CD4-positive, alpha-beta T cell treated with Interleukin-10 for 1 hour (primary cell): Measurements from ENCODE around the gene ASPHD2.
"Not testable (repeated sequence)": the region's sequence is repeated elsewhere in the genome, so short reads cannot be mapped to it uniquely, and the experiment has no call there.

Source experiments
- DNase-seq: peaks from one replicate; pipeline ENCODE4 v3.0.0-alpha.2; 2020

The ASPHD2 gene, protein sequence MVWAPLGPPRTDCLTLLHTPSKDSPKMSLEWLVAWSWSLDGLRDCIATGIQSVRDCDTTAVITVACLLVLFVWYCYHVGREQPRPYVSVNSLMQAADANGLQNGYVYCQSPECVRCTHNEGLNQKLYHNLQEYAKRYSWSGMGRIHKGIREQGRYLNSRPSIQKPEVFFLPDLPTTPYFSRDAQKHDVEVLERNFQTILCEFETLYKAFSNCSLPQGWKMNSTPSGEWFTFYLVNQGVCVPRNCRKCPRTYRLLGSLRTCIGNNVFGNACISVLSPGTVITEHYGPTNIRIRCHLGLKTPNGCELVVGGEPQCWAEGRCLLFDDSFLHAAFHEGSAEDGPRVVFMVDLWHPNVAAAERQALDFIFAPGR

GRCh38 chr22:26428515-26429457 is at the start of gene ASPHD2:
ASPHD2 (plus strand) TSS chr22:26429260; CDS start chr22:26433616, 4,356 bp downstream.
- DNase-seq, result peak; percentile 86

DNA sequence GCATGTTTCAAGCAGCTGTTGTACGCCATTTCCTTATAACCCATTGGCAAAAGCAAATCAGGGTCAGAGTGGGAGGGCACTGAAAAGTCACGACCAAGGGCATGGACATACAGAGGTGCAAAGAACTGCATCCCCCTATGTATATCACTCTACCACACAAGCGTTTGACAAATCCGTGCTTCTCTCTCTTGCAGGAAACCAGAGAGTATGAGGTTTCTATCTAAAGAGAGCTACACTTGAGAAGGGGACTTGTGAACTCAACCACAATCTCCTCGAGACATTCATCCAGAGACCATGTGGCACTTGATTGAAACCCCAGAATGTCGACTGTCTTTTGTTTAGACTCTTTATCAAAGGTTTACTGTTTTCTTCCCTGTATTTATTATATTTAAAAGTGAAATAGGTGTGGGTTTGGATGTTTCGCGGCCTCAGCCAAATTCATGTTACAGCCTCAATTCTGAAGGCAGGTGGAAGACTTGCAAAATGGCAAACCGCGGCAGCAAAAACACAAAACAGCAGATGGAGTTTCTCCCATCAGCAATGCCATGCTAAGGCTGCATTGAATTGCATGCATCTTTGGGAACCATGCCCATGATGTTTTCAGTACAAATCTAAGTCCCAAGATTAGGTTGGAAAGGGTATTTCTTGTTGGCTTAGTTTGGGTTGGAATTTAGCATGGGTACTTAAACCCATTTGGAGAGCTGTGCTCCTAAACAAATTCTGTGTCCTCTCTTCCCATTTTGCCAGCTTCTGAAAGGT is 48.8 kb upstream of the ASPHD2 start:
- DNase-seq, result no peak

DNA sequence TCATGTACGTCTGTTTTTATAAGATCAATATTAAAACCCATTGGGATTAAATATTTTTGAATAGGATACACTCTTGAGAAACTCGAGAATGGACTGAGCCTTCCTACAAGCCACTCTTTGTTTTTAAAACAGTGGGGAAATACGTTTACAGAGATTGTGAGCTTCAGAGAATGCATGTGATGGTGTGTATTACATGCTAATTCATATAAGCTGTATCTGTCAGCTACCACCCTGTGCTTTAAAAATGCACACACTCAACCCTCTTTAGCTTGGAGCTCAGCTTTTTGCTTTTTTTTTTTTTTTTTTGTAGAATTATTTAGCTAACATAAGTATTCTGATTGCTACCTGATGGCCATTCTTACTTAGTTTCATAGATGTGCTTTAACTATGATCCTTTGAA is 46.3 kb upstream of the ASPHD2 start:
- no peak for DNase-seq

- no peak for DNase-seq
Measured at GRCh38 chr22:26383968-26384556, 45.0 kb upstream of the ASPHD2 start.

GRCh38 chr22:26385164-26385563 is 43.9 kb upstream of the ASPHD2 start:
- DNase-seq, result no peak

- no peak for DNase-seq
Measured at GRCh38 chr22:26389125-26389524, 39.9 kb upstream of the ASPHD2 start.

DNA sequence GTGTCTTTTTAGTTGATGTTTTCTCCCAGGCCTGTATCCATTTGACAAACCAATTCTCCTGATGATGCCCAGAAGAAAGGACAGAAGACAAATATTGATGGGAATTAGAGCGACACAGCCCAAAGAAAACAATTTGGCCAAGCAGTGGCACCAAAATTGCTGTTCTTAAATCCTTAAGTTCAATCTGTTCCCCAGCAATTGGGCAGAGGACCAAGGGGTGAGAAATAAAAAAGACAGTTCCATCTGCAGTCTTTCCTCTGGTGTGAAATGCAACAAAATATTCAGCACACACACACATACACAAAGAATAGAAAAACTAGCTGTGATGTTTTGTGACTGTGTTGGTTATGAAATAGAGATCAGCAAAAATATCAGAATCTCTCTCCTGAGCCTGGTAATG is 38.0 kb upstream of the ASPHD2 start:
- no peak for DNase-seq

GRCh38 chr22:26391623-26392022 is 37.4 kb upstream of the ASPHD2 start:
- DNase-seq, result no peak

- DNase-seq, result no peak
Measured at GRCh38 chr22:26393929-26394328, 35.1 kb upstream of the ASPHD2 start.

- no peak for DNase-seq
Measured at GRCh38 chr22:26394777-26395176, 34.3 kb upstream of the ASPHD2 start.

- DNase-seq, result no peak
Measured at GRCh38 chr22:26395926-26396325, 33.1 kb upstream of the ASPHD2 start.

DNA sequence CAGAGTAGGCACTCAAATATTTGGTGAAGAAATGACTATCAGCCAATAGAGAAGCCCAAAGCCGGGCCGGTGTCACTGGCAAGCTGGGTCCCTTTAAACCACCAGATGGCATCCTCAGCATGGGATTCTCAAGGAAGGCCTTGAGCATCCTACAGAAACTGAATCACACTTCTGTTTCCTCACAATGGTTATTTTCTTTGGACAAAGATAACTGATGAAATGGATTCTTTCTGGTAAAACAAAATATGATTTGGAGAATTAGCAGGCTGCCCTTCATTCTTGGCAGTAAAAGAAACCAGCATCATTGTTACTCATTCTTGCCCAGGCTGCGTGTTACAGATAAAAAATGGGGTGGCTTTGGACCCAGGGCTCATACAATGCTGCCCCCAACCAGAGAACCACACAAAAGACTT is 30.3 kb upstream of the ASPHD2 start:
- peak; percentile 64 for DNase-seq

GRCh38 chr22:26399289-26399688 is 29.8 kb upstream of the ASPHD2 start:
- DNase-seq, result no peak

DNA sequence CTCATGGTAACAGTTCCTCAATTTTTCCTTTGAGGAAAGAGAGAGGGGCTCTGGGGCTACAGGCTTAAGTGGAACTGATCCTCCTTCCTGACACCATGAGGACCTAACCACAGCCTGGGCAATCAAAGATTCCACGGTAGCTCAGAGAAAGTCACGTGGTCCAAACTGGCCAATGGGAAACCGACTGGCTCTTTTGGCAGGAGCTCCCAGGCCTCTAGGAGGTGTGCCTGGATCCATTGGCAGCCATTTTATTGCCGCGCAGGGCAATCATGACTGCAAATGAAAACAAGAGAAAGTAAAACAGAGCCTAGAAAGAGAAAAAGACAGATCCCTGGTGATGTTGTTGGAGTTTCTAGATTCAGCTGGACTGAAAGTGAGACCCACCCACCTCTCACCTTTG is 27.3 kb upstream of the ASPHD2 start:
- no peak for DNase-seq

- DNase-seq, result no peak
Measured at GRCh38 chr22:26404851-26405421, 24.1 kb upstream of the ASPHD2 start.

DNA sequence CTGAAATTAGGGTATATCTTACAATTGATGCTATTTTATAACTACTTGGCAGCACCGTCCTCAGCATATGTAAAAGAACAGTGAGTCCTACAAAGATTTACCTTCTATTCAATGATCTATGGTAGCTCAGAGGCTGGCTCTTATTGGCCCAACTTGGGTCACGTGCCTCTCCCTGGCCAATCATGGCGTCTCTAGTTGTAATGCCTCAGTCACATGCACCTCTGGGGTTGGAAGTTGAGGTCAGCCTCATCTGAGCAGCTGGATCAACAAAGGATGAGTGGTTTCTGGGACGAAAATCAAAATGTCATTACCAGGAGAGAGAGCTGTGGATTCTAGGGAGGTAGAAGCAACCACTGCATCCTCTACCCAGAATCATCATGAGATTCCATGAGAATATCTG is 22.9 kb upstream of the ASPHD2 start:
- no peak for DNase-seq

DNA sequence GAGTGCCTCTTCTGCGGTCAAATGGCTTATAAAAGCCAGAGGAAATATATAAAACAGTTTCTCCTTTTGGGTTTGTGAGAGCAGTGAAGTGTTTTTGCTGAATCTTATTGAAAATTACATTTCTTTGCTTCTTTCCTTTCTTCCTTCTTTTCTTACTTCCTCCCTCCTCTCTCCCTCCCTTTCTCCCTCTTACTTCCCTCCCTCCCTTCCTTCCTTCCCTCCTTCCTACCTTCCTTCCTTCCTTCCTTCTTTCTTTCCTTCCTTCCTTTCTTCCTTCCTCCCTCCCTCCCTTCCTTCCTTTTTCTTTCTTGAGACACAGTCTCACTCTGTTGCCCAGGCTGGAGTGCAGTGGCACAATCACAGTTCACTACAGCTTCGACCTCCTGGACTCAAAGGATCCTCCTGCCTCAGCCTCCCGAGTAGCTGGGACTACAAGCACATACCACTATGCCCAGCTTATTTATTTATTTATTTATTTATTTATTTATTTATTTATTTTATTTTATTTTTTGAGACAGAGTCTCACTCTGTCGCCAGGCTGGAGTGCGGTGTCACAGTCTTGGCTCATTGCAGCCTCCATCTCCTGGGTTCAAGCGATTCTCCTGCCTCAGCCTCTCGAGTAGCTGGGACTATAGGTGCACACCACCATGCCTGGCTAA is 20.4 kb upstream of the ASPHD2 start:
- not testable (repeated sequence) for DNase-seq

DNA sequence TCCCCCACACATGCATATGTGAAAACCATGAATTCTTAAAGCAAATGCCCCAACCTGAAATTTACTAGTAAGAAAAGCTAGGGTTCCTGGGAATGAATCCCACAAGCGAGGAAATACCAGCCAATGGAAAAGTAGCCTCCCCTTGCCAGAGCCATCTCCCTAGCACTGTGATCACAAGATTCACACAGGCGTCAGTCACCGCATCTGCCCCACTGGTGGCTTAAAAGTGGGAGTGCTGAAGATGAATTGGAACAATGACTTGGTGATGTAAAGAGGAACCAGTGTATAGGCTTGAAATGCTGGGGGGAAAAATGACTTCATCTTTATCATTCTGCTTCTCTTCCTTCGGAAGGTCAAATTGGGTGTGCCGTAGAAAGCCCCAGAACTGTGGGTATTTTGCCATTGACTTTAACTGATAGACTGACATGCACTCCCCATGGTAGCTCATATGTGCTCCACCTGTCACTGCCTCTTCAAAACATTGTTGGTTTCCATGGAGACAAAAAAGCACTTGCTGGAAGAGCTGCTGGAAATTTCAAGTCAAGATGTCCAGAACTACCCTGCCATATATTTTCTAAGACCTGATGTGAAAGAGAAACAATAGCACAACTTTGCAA is 19.2 kb upstream of the ASPHD2 start:
- no peak for DNase-seq

GRCh38 chr22:26410386-26410785 is 18.7 kb upstream of the ASPHD2 start:
- no peak for DNase-seq

DNA sequence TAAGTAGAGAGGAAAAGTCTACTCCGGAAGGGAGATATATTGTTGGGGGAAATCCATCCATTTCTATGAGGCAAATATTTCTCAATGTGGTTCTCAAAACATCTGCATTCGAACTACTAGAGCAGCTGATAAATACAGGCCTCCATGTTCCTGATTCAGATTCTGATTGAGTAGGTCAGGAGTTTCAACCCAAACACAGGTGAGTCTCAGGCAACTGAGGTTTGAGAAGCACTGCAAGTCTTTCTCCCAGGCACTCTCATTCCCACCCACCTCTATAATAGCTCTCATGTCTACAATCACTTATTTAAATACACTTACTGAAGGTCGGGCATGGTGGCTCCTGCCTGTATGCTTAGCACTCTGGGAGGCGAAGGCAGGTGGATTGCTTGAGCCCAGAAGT is 14.7 kb upstream of the ASPHD2 start:
- DNase-seq, result no peak

- no peak for DNase-seq
Measured at GRCh38 chr22:26416256-26416655, 12.8 kb upstream of the ASPHD2 start.
